ENCODE results near the gene PML.
"Not testable (repeated sequence)": the region's sequence is repeated elsewhere in the genome, so short reads cannot be mapped to it uniquely, and the experiment has no call there.

PML gene

DNA sequence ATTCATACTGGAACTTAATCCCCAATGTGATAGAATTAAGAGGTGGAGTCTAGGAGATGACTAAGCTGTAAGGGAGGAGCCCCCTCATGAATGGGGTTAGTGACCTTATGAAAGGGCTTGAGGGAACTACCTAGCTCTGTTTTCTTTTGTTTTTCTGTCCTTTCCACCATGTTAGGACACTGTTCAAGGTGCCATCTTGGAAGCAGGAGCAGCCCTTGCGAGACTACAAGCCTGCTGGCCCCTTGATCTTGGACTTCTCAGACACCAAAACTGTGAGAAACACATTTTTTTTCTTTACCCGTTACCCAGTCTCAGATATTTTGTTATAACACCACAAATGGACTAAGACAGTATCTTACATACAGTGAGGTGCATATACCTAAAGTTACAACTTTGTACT is 61.3 kb downstream of the PML start:
- no peak overlapping the region for H3K27ac ChIP-seq
- TF ChIP-seq, protein P1, sequence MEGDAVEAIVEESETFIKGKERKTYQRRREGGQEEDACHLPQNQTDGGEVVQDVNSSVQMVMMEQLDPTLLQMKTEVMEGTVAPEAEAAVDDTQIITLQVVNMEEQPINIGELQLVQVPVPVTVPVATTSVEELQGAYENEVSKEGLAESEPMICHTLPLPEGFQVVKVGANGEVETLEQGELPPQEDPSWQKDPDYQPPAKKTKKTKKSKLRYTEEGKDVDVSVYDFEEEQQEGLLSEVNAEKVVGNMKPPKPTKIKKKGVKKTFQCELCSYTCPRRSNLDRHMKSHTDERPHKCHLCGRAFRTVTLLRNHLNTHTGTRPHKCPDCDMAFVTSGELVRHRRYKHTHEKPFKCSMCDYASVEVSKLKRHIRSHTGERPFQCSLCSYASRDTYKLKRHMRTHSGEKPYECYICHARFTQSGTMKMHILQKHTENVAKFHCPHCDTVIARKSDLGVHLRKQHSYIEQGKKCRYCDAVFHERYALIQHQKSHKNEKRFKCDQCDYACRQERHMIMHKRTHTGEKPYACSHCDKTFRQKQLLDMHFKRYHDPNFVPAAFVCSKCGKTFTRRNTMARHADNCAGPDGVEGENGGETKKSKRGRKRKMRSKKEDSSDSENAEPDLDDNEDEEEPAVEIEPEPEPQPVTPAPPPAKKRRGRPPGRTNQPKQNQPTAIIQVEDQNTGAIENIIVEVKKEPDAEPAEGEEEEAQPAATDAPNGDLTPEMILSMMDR (conservative IDR thresholded peaks at IDR 0.05): no peak

DNA sequence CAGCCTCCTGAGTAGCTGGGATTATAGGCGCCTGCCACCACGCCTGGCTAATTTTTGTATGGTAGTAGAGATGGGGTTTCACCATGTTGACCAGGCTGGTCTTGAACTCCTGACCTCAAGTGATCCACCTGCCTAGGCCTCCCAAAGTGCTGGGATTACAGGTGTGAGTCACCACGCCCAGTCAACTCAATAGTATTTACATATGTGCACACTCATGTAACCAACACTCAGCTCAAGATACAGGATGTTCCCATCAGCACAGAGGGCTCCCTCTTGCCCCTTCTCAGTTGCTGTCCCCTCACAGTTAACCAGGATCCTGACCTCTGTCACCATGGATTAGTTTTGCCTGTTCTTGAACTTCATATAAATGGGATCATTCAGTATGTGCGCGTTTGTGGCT is 61.8 kb downstream of the PML start:
- not testable (repeated sequence) for H3K27ac ChIP-seq

- not testable (repeated sequence) for H3K27ac ChIP-seq
Observed at GRCh38 chr15:74059050-74059833, 64.7 kb downstream of the PML start.

GRCh38 chr15:74060251-74060650 is 65.7 kb downstream of the PML start:
- TF ChIP-seq, protein P1 (conservative IDR thresholded peaks at IDR 0.05): no peak
- no peak overlapping the region for H3K27ac ChIP-seq

DNA sequence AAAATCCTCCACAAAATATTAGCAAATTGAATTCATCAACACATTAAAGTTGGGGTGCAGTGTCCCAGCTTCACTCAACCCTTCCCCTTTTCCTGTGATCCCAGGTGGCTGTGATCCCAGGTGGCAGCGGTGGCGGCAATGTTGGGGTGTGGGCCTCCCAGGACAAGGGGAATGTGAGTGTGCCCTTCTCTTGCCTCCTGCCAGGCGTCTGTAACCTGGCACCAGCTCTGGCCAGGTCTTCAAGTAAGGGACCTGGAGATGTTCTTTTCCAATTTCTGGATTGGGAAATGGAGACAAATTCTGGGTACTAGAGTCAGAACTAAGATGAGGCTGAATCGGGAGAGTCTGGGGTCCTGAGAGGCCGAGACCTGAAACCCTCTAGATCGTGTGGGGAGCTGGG is 67.7 kb downstream of the PML start:
- H3K27ac ChIP-seq: no peak overlapping the region

DNA sequence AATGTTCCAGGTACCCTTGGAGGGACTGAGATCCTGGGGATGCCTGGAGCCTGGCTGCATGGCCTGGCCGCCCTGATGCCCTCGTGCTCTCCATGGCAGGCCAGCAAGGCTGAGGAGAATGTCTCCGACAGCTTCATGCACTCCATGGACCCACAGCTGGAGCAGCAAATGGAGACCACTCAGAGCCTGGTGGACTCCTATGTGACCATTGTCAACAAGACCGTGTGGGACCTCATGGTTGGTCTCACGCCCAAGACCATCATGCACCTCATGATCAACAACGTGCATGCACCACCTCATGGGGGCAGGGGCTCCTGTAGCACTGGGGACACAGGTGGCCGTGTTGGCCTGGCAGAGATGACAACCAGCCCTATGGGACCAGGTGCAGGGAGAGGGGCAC is 68.2 kb downstream of the PML start:
- H3K27ac ChIP-seq: no peak overlapping the region
- TF ChIP-seq, protein P1 (conservative IDR thresholded peaks at IDR 0.05): no peak

More for the DNA sequence above, 67.7 kb downstream of the PML start:
- TF ChIP-seq, protein P1 (conservative IDR thresholded peaks at IDR 0.05): no peak

GRCh38 chr15:74063425-74064146 is 69.1 kb downstream of the PML start:
- H3K27ac ChIP-seq: not testable (repeated sequence)

GRCh38 chr15:74064183-74064582 is 69.7 kb downstream of the PML start:
- H3K27ac ChIP-seq: not testable (repeated sequence)

GRCh38 chr15:74064822-74065221 is 70.3 kb downstream of the PML start:
- not testable (repeated sequence) for H3K27ac ChIP-seq

DNA sequence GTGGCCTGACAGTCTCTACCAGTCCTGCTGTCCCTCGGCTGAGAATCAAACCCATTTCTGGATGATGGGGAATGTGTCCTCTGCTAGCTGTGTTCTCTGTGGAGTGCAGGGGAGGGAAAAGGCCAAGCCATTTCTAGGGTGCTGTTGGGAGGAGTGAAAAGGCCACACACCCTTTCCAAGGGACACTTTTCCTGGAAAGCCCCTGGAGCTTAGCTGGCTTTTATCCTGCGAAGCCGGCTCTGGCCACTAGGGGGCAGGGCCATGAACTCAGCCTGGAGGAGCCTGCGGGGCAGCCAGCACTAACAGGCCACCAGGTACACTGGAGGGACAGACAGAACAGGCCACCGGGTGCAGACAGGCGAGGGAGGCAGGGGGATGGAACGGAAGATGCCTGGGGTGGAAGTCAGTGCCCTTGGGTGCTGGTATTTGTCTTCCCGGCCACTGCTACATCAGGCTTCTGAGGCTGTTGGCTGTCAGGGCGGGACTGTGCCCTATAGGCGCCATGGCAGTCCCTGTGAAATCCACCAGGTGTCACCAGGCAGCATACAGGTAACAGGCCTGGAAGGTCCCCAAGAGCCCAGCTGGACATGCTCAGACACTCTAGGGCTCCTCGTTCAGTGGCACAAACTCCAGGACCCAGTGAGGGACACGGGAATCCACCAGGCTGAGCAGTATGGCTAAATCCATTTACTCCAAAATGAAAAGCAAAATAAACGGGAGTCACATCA is 71.3 kb downstream of the PML start:
- H3K27ac ChIP-seq: not testable (repeated sequence)
- TF ChIP-seq, protein P1 (conservative IDR thresholded peaks at IDR 0.05): peak; percentile 71

- not testable (repeated sequence) for H3K27ac ChIP-seq
Observed at GRCh38 chr15:74071645-74072044, 77.1 kb downstream of the PML start.

DNA sequence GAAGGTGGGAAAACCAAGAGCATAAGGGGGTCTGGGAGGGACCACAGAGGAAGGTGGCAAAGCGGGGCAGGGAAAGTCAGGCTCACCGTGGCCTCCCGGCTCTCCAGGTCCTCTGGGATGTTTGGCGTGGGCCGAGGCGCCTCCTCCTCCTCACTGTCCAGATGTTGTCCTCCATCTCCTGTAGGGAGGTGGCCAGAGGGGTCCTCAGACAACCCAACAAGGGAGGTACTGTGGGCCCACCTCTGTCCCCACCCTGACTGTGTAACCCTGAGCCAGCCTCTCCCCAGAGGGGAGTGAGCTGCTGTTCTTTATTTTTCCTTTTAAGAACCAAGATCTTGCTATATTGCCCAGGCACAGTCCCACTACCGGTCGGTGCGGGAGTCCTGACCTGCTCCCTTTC is 77.6 kb downstream of the PML start:
- H3K27ac ChIP-seq: not testable (repeated sequence)

DNA sequence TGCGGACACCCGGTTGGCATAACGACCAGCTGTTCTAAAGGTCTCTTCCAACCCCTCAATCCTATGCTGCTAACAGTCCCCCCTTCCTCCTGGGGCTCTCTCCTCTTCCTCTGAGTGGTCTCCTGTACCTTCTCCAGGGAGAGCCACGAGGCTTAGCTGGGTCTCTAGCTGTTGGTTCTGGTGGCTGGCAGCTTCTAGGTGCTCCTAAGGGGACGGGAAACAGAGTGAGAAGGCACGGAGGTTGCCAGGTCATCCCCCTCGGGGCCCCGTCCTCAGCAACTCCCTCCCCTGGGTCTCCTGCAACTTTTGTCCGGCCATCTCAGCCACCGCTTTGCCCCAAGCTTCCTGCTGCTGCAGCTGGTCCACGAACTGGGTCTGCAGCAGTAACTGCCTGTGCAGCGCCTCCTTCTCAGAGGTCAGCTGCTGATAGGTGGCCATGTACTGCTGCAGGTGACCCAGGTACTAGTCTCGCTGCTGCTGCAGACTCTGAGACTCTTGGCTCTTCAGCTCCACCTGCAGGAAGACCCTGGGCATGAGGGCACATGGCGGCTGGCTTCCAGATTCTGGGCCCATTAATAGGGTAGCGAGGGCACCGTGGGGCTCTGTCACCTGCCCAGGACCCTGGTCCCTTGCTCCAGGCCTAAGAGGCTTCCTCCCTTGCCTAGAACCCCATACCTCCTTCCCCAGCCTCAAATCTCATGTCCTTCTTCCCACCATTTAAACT is 78.3 kb downstream of the PML start:
- H3K27ac ChIP-seq: not testable (repeated sequence)

DNA sequence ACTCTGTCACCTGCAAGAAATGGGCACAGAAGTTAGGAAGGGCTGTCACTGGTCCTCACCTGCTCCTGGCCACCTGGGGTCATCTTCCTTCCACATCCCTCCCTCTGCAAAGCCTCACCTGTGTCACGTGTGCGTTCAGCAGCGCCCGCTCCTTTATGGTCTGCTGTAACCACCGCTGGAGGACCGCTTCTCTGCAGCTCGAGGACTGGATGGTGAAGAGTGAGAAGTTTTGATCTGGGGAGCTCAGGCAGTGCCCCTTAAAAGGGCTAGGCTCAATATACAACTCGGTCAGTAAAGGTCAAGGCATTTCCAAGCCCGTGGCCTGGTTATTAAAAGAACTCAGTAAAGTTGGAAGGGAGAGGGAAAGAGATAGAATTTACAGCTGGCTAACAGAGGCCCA is 81.3 kb downstream of the PML start:
- not testable (repeated sequence) for H3K27ac ChIP-seq

All from VCaP (cell line).